NCI-H748 (cell line): Measurements from ENCODE around the gene CCDC136.

Experiments used
- DNase-seq: peaks from one replicate; lab custom pipeline; 2025; ENCODE audit not compliant: unreplicated experiment; lab: John Stamatoyannopoulos, UW

Gene CCDC136

GRCh38 chr7:128775744-128776474, 15.9 kb upstream of the CCDC136 start, which contains the start of gene OPN1SW:
OPN1SW (minus strand) TSS chr7:128775794; CDS start chr7:128775781, 13 bp downstream.
- no peak for DNase-seq

- DNase-seq, result no peak
Measured at GRCh38 chr7:128777156-128778123, 14.3 kb upstream of the CCDC136 start.

GRCh38 chr7:128778946-128779345, 12.8 kb upstream of the CCDC136 start:
- no peak for DNase-seq

GRCh38 chr7:128781126-128781525, 10.6 kb upstream of the CCDC136 start:
- no peak for DNase-seq

- no peak for DNase-seq
Measured at GRCh38 chr7:128781851-128782250, 9.9 kb upstream of the CCDC136 start.

- DNase-seq, result no peak
Measured at GRCh38 chr7:128783143-128783861, 8.5 kb upstream of the CCDC136 start.

- DNase-seq, result no peak
Measured at GRCh38 chr7:128785738-128786137, 6.0 kb upstream of the CCDC136 start.

GRCh38 chr7:128788446-128789412, 3.0 kb upstream of the CCDC136 start:
- no peak for DNase-seq

- peak; percentile 60 for DNase-seq
Measured at GRCh38 chr7:128790315-128791041, 1.3 kb upstream of the CCDC136 start.

- peak; percentile 45 for DNase-seq
Measured at GRCh38 chr7:128791972-128792327, 182 bp downstream of the CCDC136 start.

GRCh38 chr7:128792471-128793180, 858 bp downstream of the CCDC136 start:
- no peak for DNase-seq

- no peak for DNase-seq
Measured at GRCh38 chr7:128793181-128793547, 1.4 kb downstream of the CCDC136 start.

- DNase-seq, result no peak
Measured at GRCh38 chr7:128794020-128794419, 2.3 kb downstream of the CCDC136 start.

GRCh38 chr7:128794436-128794835, 2.7 kb downstream of the CCDC136 start:
- no peak for DNase-seq

- no peak for DNase-seq
Measured at GRCh38 chr7:128795129-128795528, 3.4 kb downstream of the CCDC136 start.

- DNase-seq, result no peak
Measured at GRCh38 chr7:128796327-128796726, 4.6 kb downstream of the CCDC136 start.

GRCh38 chr7:128799451-128799850, 7.7 kb downstream of the CCDC136 start:
- DNase-seq, result no peak

GRCh38 chr7:128800567-128800966, 8.8 kb downstream of the CCDC136 start:
- no peak for DNase-seq

- DNase-seq, result no peak
Measured at GRCh38 chr7:128801003-128801402, 9.2 kb downstream of the CCDC136 start.
